GM13976 (cell line): Measurements from ENCODE around the gene MKS1.

ENCODE experiments used
- DNase-seq: peaks from one replicate; pipeline ENCODE4 v3.0.0; 2012; ENCODE audit warnings: low spot score
- CTCF ChIP-seq: IDR thresholded peaks from 2 replicates; pipeline ENCODE4 v1.5.1; 2012; ENCODE audit warnings: borderline replicate concordance, mild to moderate bottlenecking; ENCODE audit not compliant: insufficient read depth; ENCODE audit errors: extremely low read depth, missing control alignments, control extremely low read depth
- in situ Hi-C: fragments of 300-500 bp; cut with MboI; formaldehyde crosslinking; loops from one replicate; pipeline ENCODE4 v1.12.0; 2022; ENCODE audit warnings: low sequenced_read_pairs, mixed read lengths, inconsistent platforms; ENCODE audit not compliant: unreplicated experiment

MKS1 gene

GRCh38 chr17:58264407-58265103, 45.5 kb upstream of the MKS1 start:
- no peak for DNase-seq
- in situ Hi-C loops = no loop called here
- no peak for TF ChIP-seq CTCF

- no peak for DNase-seq
- no peak for TF ChIP-seq CTCF
- in situ Hi-C loops = no loop called here
Observed at GRCh38 chr17:58263773-58264172, 44.7 kb upstream of the MKS1 start.

GRCh38 chr17:58262149-58262548, 43.1 kb upstream of the MKS1 start:
- TF ChIP-seq CTCF = no peak
- DNase-seq = no peak
- in situ Hi-C loops = no loop called here

- no peak for DNase-seq
- TF ChIP-seq CTCF = no peak
- in situ Hi-C loops = no loop called here
Observed at GRCh38 chr17:58254803-58255202, 35.7 kb upstream of the MKS1 start.

GRCh38 chr17:58253082-58253481, 34.0 kb upstream of the MKS1 start:
- TF ChIP-seq CTCF = no peak
- DNase-seq = no peak
- in situ Hi-C loops = no loop called here

GRCh38 chr17:58252141-58252540, 33.1 kb upstream of the MKS1 start:
- TF ChIP-seq CTCF = no peak
- in situ Hi-C loops = no loop called here
- DNase-seq = no peak
